Heart right ventricle (tissue), 16 donors: ENCODE results near the gene KCNH4. TPM values are rescaled to one million over a fixed set of nuclear protein-coding genes. Genes with fewer than 3 reads are reported as not detected.
A peak's percentile ranks its signal among the peaks of the same experiment; 100 is the strongest.
"Not testable (repeated sequence)": the region's sequence is repeated elsewhere in the genome, so short reads cannot be mapped to it uniquely, and the experiment has no call there.

Experiments used
- ATAC-seq, 8 donors: fragments of 200-7000 bp; cut with Tn5 transposase; one replicate each; pipeline ENCODE4 v1.9.1; 2020; ENCODE audit warnings: mild to moderate bottlenecking in 8 of 8, moderate library complexity in 8 of 8, moderate number of reproducible peaks in 1 of 8
- DNase-seq, 2 donors: peaks; one replicate each; pipeline ENCODE4 v3.0.0-alpha.2; 2020
- H3K27ac ChIP-seq, 10 donors: fragments of 200-600 bp; sonication (generic) in 2 of 10; one replicate each; pipeline versions ENCODE4 v1.5.0 to v1.8.0; 2020 to 2022; ENCODE audit warnings: mild to moderate bottlenecking in 3 of 10
- H3K27me3 ChIP-seq, 7 donors: fragments of 200-600 bp; one replicate each; pipeline ENCODE4 v1.8.0; 2021 to 2022; ENCODE audit warnings: mild to moderate bottlenecking in 2 of 7
- H3K36me3 ChIP-seq, 9 donors: fragments of 200-600 bp; sonication (generic) in 1 of 9; one replicate each; pipeline versions ENCODE4 v1.5.0 to v1.8.0; 2020 to 2022; ENCODE audit warnings: mild to moderate bottlenecking in 2 of 9
- H3K4me1 ChIP-seq, 9 donors: fragments of 200-600 bp; sonication (generic) in 1 of 9; one replicate each; pipeline versions ENCODE4 v1.5.0 to v1.8.0; 2020 to 2022; ENCODE audit warnings: mild to moderate bottlenecking in 4 of 9
- H3K4me3 ChIP-seq, 10 donors: fragments of 200-600 bp; sonication (generic) in 2 of 10; one replicate each; pipeline versions ENCODE4 v1.5.0 to v1.8.0; 2020 to 2022; ENCODE audit warnings: mild to moderate bottlenecking in 7 of 10, moderate library complexity in 2 of 10
- H3K9me3 ChIP-seq, 11 donors: fragments of 200-600 bp in 10 of 11; sonication (generic) in 2 of 11; one replicate each; pipeline versions ENCODE4 v1.5.0 to v1.8.0; 2013 to 2022; ENCODE audit warnings: mild to moderate bottlenecking in 2 of 11, control low read depth in 1 of 11, moderate library complexity in 1 of 11
- CTCF ChIP-seq, 9 donors: fragments of 200-600 bp; sonication (generic) in 2 of 9; IDR thresholded peaks; one replicate each; pipeline versions ENCODE4 v1.5.0 to v1.8.0; 2021 to 2022; ENCODE audit warnings: antibody characterized with exemption in 9 of 9, mild to moderate bottlenecking in 5 of 9, moderate library complexity in 1 of 9
- WGBS, 2 donors: extraction: QIAGEN DNeasy Blood & Tissue Kit; methylation state at CpG; one replicate each; pipeline ENCODE4 v1.1.7; 2013; ENCODE audit warnings: inconsistent platforms in 1 of 2; 5-methylcytosine and 5-hydroxymethylcytosine counted together
- intact Hi-C, 10 donors: fragments of 100-400 bp; cut with DNase I; formaldehyde crosslinking; loops; one replicate each; pipeline versions ENCODE4 v1.11.1 to v1.14.2; 2022
- polyA plus RNA-seq, 2 donors: library from polyadenylated mRNA; stranded (reverse); fragments of 200-250 nt; gene quantifications; one replicate each; pipeline ENCODE4 v1.2.3, GENCODE V29; 2013
- total RNA-seq, 10 donors: library from RNA; stranded (reverse); fragmentation: NEBNext Ultra II Directional in 3 of 10; extraction: Animal tissue kit (Norgen Biotek cat#: 25700) in 3 of 10; gene quantifications; one replicate each; pipeline versions ENCODE4 v1.2.1 to v1.2.4, GENCODE V29; 2021 to 2023
- donor health status: Arrhythmogenic right ventricular cardiomyopathy.
- donor health status: ischemic (EF 13 %, LVEDD 7.1; RV severe dilation, severe dysfunction).
- donor health status: healthy with polysubstance abuse.
- donor health status: DM: no; HTN: yes; CAD: no.
- donor health status: DM: no; HTN: no; CAD: no.
- donor health status: ischemic (EF 25% LVEDD 6.9; RV normal size, moderate dysfunction).
- donor health status: ischemic (EF 25% LVEDD 5.7; RV mildly dilated, moderate dysfunction).
- donor health status: healthy.
- donor health status: DM: yes; HTN: yes; CAD: no.
- donor health status: Ischemic cardiomyopathy.
- donor health status: ischemic (EF 35%, LVEDD 5.7; RV mildly dilated, moderate dysfunction).
- donor health status: nonischemic (EF 11% LVEDD 7.7; RV severe dilation, severe dysfunction).
- donor health status: DM: yes; HTN: yes; CAD: no.
- donor health status: PGD.
- donor health status: ischemic (EF 29% LVEDD 5.4; RV normal size, mild dysfunction).
- donor health status: nonischemic (EF 23%, LVEDD 6.1; RV moderate dilation, normal function).

Gene KCNH4
- total and polyA plus RNA-seq, 12 donors = 0.06 to 0.29 (median 0.13) TPM; not detected in 4

- H3K36me3 ChIP-seq = peaks cover 0 to 20% (median 0%) of the 10 kb centered on the region in 9 donors
- no peak overlapping the region for H3K4me3 ChIP-seq
- TF ChIP-seq CTCF (IDR thresholded peaks at IDR 0.05) = no peak
- ATAC-seq (no peak), DNase-seq (no peak)
- H3K27me3 ChIP-seq = no peaks in the 10 kb centered on the region
- no peaks in the 10 kb centered on the region for H3K9me3 ChIP-seq
- peaks cover 0 to 40% (median 20%) of the 10 kb centered on the region in 9 donors for H3K4me1 ChIP-seq
- no peak overlapping the region for H3K27ac ChIP-seq
- intact Hi-C loops = loop anchor here in 2 of 10 donors (5.0 to 10.0 kb wide), 3 partner anchors 94 to 337 kb away; partner anchors contain the start of gene NKIRAS2 (in 1 of the 2)
- 81 to 82% methylated on average over 2 of the region's 2 CpGs for WGBS, 2 donors
Measured at GRCh38 chr17:42187833-42188232, 6.9 kb upstream of the KCNH4 start.

GRCh38 chr17:42186191-42186590 is 5.2 kb upstream of the KCNH4 start:
- Histone ChIP-seq H3K27me3 (peaks cover 0 to 13% (median 6%) of the 10 kb centered on the region in 7 donors), H3K4me1 (peaks cover 0 to 45% (median 25%) of the 10 kb centered on the region in 9 donors), H3K36me3 (peaks cover 0 to 12% (median 0%) of the 10 kb centered on the region in 9 donors)
- intact Hi-C loops = loop anchor here in 2 of 10 donors (5.0 to 10.0 kb wide), 3 partner anchors 96 to 339 kb away; partner anchors contain the start of gene NKIRAS2 (in 1 of the 2)
- H3K9me3 ChIP-seq, ATAC-seq, H3K27ac ChIP-seq, DNase-seq, H3K4me3 ChIP-seq: not testable (repeated sequence)
- WGBS, 2 donors = 87% methylated on average over 5 of the region's 5 CpGs

DNA sequence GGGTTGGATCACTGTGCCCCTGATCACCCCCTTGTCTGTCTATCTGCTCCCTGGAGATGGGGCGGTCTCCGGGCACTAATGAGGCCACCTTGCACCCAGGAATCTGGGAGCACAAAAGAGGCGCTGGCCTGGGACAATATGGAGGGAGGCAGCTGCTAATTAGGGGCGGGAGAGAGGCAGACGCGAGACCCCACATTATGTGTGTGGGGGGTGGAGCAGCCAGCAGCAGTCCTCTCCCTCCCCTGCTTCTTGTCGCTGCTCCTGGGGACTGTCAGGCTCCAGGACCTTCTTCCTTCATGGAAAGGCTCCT is 4.6 kb upstream of the KCNH4 start:
- no peaks in the 10 kb centered on the region for H3K9me3 ChIP-seq
- WGBS, 2 donors = 74 to 77% methylated on average over 7 of the region's 7 CpGs
- no peak for DNase-seq
- peaks cover 0 to 52% (median 31%) of the 10 kb centered on the region in 9 donors for H3K4me1 ChIP-seq
- ATAC-seq = no peak
- intact Hi-C loops = loop anchor here in 2 of 10 donors (2.0 to 10.0 kb wide), 4 partner anchors 21 to 339 kb away; partner anchors contain the start of gene NKIRAS2 (in 1 of the 2)
- no peak overlapping the region for H3K27ac ChIP-seq
- H3K27me3 ChIP-seq = peaks cover 0 to 19% (median 13%) of the 10 kb centered on the region in 7 donors
- TF ChIP-seq CTCF (IDR thresholded peaks at IDR 0.05) = no peak
- H3K36me3 ChIP-seq = peaks cover 0 to 7% (median 0%) of the 10 kb centered on the region in 9 donors
- H3K4me3 ChIP-seq = no peak overlapping the region

GRCh38 chr17:42184713-42185620 is 4.0 kb upstream of the KCNH4 start, which contains the start of gene HCRT:
Gene HCRT (minus strand): TSS chr17:42185452. CDS start chr17:42185365, 87 bp downstream.
- H3K4me1 ChIP-seq = peaks cover 0 to 58% (median 35%) of the 10 kb centered on the region in 9 donors
- peaks cover 0 to 25% (median 17%) of the 10 kb centered on the region in 7 donors for H3K27me3 ChIP-seq
- intact Hi-C loops = loop anchor here in 7 of 10 donors (2.0 to 10.0 kb wide), 9 partner anchors 22 to 340 kb away; partner anchors contain the start of genes HSPB9 (in 2 of the 7), KAT2A (in 2 of the 7) and NKIRAS2 (in 1 of the 7)
- H3K27ac ChIP-seq = peak within 1 kb of the TSS in 9 of 10 donors; percentile 29 to 91 (median 76)
- no peak for DNase-seq
- H3K9me3 ChIP-seq = no peaks in the 10 kb centered on the region
- WGBS, 2 donors = 76 to 81% methylated on average over 11 of the region's 11 CpGs
- TF ChIP-seq CTCF (IDR thresholded peaks at IDR 0.05) = no peak
- no peak for ATAC-seq
- H3K4me3 ChIP-seq = peak within 1 kb of the TSS; percentile 19 to 68 (median 58)
- peaks cover 0 to 3% (median 0%) of the 10 kb centered on the region in 9 donors for H3K36me3 ChIP-seq
